ENCODE measurements around the gene TNFRSF1B. TPM values are rescaled to one million over a fixed set of nuclear protein-coding genes. Genes with fewer than 3 reads are reported as not detected.

Gene TNFRSF1B
- total RNA-seq, 2 experiments from 2014 or later, result 294 to 370 TPM

DNA sequence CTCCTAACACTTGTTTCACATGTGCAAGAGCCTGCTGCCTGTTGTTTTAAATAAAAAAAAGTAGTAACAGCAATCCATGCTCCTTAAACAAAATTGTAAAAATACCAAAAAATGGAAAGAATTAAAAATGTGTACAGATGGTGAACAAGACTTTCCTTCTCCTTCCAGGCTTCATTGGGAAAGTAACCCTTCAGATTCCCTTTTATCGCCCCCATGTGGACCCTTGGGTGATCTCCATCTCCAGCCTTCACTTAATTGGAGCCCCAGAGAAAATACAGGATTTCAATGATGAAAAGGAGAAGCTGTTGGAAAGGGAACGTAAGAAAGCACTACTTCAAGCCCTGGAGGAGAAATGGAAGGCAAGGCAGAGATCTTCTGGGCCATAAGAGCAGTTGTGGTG is 77.3 kb downstream of the TNFRSF1B start:
- Mint-ChIP-seq H3K27me3 (no peaks in the 10 kb centered on the region), H3K27ac (no peak overlapping the region), H3K9me3 (ENCODE audit: low read depth) (no peaks in the 10 kb centered on the region), H3K4me1 (no peaks in the 10 kb centered on the region), H3K36me3 (peaks cover 18% of the 10 kb centered on the region), H3K4me3 (no peak overlapping the region)
- no peak for DNase-seq
- ATAC-seq, result no peak
- CTCF ChIA-PET, result interaction anchor here (1.0 to 9.7 kb wide), 8 partner anchors 9 to 137 kb away, joined by 3 to 61 read pairs (median 6); partner anchors contain the start of gene VPS13D

GRCh38 chr1:12244585-12244984 is 77.8 kb downstream of the TNFRSF1B start:
- Mint-ChIP-seq H3K4me3 (no peak overlapping the region), H3K36me3 (peaks cover 21% of the 10 kb centered on the region), H3K27me3 (no peaks in the 10 kb centered on the region), H3K4me1 (no peaks in the 10 kb centered on the region), H3K27ac (no peak overlapping the region), H3K9me3 (ENCODE audit: low read depth) (no peaks in the 10 kb centered on the region)
- CTCF ChIA-PET, result interaction anchor here (1.1 to 9.7 kb wide), 6 partner anchors 10 to 126 kb away, joined by 3 to 61 read pairs (median 6); no protein-coding TSS in a partner anchor
- no peak for ATAC-seq
- no peak for DNase-seq

DNA sequence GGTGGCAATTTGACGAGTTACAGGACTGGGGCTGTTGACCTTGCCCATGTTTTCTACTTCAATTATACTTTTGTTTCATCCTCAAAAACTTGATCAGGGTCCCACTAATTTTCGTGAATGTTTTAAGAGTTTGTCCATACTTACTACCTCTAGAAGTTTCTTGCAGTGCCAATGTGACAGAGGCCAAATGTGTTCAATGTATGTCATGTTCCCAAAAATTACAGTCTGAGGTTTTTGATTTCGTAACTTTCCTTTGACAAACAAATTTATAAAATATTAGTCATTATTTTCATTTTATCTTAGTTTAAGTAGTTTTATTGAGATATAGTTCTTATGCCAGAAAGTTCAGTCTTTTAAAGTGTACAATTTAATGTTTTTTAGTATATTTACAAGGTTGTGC is 78.3 kb downstream of the TNFRSF1B start:
- DNase-seq, result no peak
- H3K27ac Mint-ChIP-seq, result no peak overlapping the region
- no peaks in the 10 kb centered on the region for H3K4me1 Mint-ChIP-seq
- no peaks in the 10 kb centered on the region for H3K27me3 Mint-ChIP-seq
- H3K9me3 Mint-ChIP-seq (ENCODE audit: low read depth), result no peaks in the 10 kb centered on the region
- H3K36me3 Mint-ChIP-seq, result peaks cover 23% of the 10 kb centered on the region
- CTCF ChIA-PET, result interaction anchor here (1.1 to 9.7 kb wide), 3 partner anchors 10 to 121 kb away, joined by 4 to 61 read pairs (median 9); no protein-coding TSS in a partner anchor
- ATAC-seq, result no peak
- H3K4me3 Mint-ChIP-seq, result no peak overlapping the region

- ATAC-seq (no peak), DNase-seq (no peak)
- H3K4me3 Mint-ChIP-seq, result no peak overlapping the region
- H3K4me1 Mint-ChIP-seq, result no peaks in the 10 kb centered on the region
- no peaks in the 10 kb centered on the region for H3K27me3 Mint-ChIP-seq
- H3K27ac Mint-ChIP-seq, result no peak overlapping the region
- peaks cover 25% of the 10 kb centered on the region for H3K36me3 Mint-ChIP-seq
- CTCF ChIA-PET, result interaction anchor here (2.0 to 9.7 kb wide), 2 partner anchors 11 to 121 kb away, joined by 9 to 61 read pairs; no protein-coding TSS in a partner anchor
- no peaks in the 10 kb centered on the region for H3K9me3 Mint-ChIP-seq (ENCODE audit: low read depth)
Measured at GRCh38 chr1:12245733-12246132, 78.9 kb downstream of the TNFRSF1B start.

DNA sequence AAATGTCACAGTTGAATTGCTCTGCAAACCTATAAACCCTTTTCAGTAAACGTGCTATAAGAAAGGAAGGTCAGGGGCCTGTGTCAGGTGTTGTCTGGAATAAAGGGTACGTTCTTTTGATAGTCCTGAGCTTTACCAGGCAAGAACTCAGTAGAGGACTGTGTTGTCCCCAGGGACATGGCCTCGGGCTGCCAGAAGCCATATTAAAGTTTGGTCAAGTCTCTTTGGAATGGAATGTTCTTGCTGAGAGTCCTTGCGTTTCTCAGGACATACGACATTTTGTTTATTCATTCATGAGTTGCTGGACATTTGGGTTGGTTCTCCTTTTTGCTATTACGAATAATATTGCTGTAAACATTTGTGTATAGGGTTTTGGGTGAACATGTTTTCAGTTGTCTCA is 79.8 kb downstream of the TNFRSF1B start:
- Mint-ChIP-seq H3K27me3 (no peaks in the 10 kb centered on the region), H3K9me3 (ENCODE audit: low read depth) (no peaks in the 10 kb centered on the region), H3K4me1 (no peaks in the 10 kb centered on the region), H3K27ac (no peak overlapping the region), H3K36me3 (peaks cover 30% of the 10 kb centered on the region), H3K4me3 (no peak overlapping the region)
- no peak for DNase-seq
- CTCF ChIA-PET, result interaction anchor here (9.7 kb wide), 1 partner anchor 122 kb away, joined by 61 read pairs; no protein-coding TSS in a partner anchor
- ATAC-seq, result no peak

DNA sequence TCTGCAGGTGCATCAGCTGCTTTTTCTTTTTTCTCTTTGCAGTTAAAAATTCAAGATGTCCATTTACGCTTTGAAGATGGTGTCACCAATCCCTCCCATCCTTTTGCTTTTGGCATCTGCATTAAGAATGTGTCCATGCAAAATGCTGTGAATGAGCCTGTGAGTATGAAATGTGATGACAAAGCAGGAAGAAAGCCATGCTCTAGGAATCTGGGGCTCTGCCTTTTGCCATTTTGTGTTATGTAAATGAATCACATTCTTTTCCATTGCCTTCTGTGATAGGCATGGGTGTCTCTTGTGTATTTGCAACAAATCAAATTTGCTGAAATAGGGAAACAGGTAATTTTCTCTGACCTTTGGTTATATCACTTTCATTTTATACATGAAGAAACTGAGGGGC is 82.4 kb downstream of the TNFRSF1B start:
- Mint-ChIP-seq H3K4me1 (no peaks in the 10 kb centered on the region), H3K9me3 (ENCODE audit: low read depth) (no peaks in the 10 kb centered on the region), H3K27ac (no peak overlapping the region), H3K36me3 (peaks cover 28% of the 10 kb centered on the region), H3K27me3 (no peaks in the 10 kb centered on the region), H3K4me3 (no peak overlapping the region)
- CTCF ChIA-PET, result interaction anchor here (1.3 to 9.7 kb wide), 2 partner anchors 28 to 125 kb away, joined by 3 to 61 read pairs; no protein-coding TSS in a partner anchor
- DNase-seq, result no peak
- ATAC-seq, result no peak

DNA sequence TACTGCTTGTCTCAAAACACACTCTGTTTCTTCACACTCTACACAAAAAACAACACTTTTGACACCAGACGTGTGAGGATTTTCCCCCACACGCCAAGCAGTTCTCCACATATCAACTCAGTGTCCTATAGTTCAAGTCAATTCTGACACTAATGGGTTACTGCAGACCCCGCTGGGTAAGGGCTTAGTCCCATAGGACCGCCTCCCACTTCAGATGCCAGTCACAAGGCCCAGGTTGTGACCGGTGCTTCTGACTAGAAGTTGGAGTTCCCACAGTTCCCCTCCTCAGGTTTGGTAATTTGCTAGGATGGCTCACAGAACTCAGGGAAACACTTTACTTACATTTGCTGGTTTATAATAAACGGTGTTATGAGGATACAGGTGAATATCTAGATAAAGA is 83.0 kb downstream of the TNFRSF1B start:
- H3K27me3 Mint-ChIP-seq, result no peaks in the 10 kb centered on the region
- peaks cover 23% of the 10 kb centered on the region for H3K36me3 Mint-ChIP-seq
- CTCF ChIA-PET, result interaction anchor here (1.3 to 9.7 kb wide), 2 partner anchors 27 to 125 kb away, joined by 3 to 61 read pairs; no protein-coding TSS in a partner anchor
- no peak overlapping the region for H3K4me3 Mint-ChIP-seq
- no peak for ATAC-seq
- H3K27ac Mint-ChIP-seq, result no peak overlapping the region
- DNase-seq, result no peak
- no peaks in the 10 kb centered on the region for H3K4me1 Mint-ChIP-seq
- H3K9me3 Mint-ChIP-seq (ENCODE audit: low read depth), result no peaks in the 10 kb centered on the region

GRCh38 chr1:12251442-12251841 is 84.7 kb downstream of the TNFRSF1B start:
- Mint-ChIP-seq H3K27ac (no peak overlapping the region), H3K36me3 (peaks cover 21% of the 10 kb centered on the region), H3K4me3 (no peak overlapping the region), H3K9me3 (ENCODE audit: low read depth) (no peaks in the 10 kb centered on the region), H3K27me3 (no peaks in the 10 kb centered on the region), H3K4me1 (no peaks in the 10 kb centered on the region)
- no peak for DNase-seq
- CTCF ChIA-PET, result interaction anchor here (1.1 to 1.7 kb wide), 2 partner anchors 18 to 127 kb away, joined by 3 to 5 read pairs; no protein-coding TSS in a partner anchor
- no peak for ATAC-seq

GRCh38 chr1:12255913-12256312 is 89.1 kb downstream of the TNFRSF1B start:
- ATAC-seq (no peak), DNase-seq (no peak)
- H3K4me3 Mint-ChIP-seq, result no peak overlapping the region
- no peaks in the 10 kb centered on the region for H3K27me3 Mint-ChIP-seq
- H3K27ac Mint-ChIP-seq, result no peak overlapping the region
- CTCF ChIA-PET, result interaction anchor here (1.4 kb wide), 1 partner anchor 64 kb away, joined by 3 read pairs; no protein-coding TSS in a partner anchor
- H3K36me3 Mint-ChIP-seq, result peaks cover 23% of the 10 kb centered on the region
- H3K4me1 Mint-ChIP-seq, result no peaks in the 10 kb centered on the region
- no peaks in the 10 kb centered on the region for H3K9me3 Mint-ChIP-seq (ENCODE audit: low read depth)

DNA sequence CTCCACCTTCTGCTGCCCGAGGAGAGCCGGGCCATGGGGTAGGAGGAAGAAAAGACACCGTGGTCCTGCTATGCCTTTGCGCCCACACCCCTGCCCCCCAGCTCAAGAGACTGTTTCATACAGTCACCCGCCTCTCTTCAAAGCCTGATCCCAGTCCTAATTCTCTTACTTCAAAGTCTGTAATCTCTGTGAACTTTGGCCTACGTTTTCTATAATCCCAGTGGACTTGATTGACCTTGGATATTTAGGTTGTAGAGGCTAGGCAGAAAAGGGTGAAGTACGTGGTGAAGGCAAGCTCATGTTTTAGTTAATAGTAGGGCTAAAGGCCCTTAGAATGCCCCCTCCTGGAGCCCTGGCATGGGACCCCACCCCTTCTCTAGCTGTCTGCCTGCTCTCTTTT is 91.5 kb downstream of the TNFRSF1B start:
- Mint-ChIP-seq H3K27ac (no peak overlapping the region), H3K4me3 (no peak overlapping the region), H3K36me3 (peaks cover 29% of the 10 kb centered on the region), H3K27me3 (no peaks in the 10 kb centered on the region), H3K4me1 (no peaks in the 10 kb centered on the region), H3K9me3 (ENCODE audit: low read depth) (no peaks in the 10 kb centered on the region)
- CTCF ChIA-PET, result interaction anchor here (1.1 kb wide), 1 partner anchor 18 kb away, joined by 3 read pairs; no protein-coding TSS in a partner anchor
- ATAC-seq, result no peak
- DNase-seq, result no peak

Small RNAs within 50 kb of the gene (microRNA-seq; reads per million reads assigned to microRNA genes)
- gene MIR4632 (3.0 reads per million), gene MIR7846 (not detected)

Other genes starting within 250 kb of the TNFRSF1B start
- gene KIAA2013, start 240.6 kb upstream of the TNFRSF1B start, total RNA-seq, result 10 to 100 TPM; 44.2 to 44.6 TPM
- 10 to 100 TPM; 17.6 to 20.8 TPM for gene PLOD1, start 232.3 kb upstream of the TNFRSF1B start, total RNA-seq
- 10 to 100 TPM; 57.7 to 67.5 TPM for gene MFN2, start 186.5 kb upstream of the TNFRSF1B start, total RNA-seq
- 10 to 100 TPM; 41.4 to 59.3 TPM for gene MIIP, start 147.5 kb upstream of the TNFRSF1B start, total RNA-seq
- 10 to 100 TPM in 1 of 2 experiments, 1 to 10 TPM in 1; 3.8 to 14.8 TPM for gene TNFRSF8, start 103.7 kb upstream of the TNFRSF1B start, total RNA-seq
- gene VPS13D, start 63.0 kb downstream of the TNFRSF1B start, total RNA-seq, result 10 to 100 TPM; 34.6 to 38.3 TPM